Prostate gland (tissue), 2 donors: ENCODE measurements around the gene CASQ2. TPM values are rescaled to one million over a fixed set of nuclear protein-coding genes. Genes with fewer than 3 reads are reported as not detected.

Source experiments
- DNase-seq: peaks from one replicate; pipeline ENCODE4 v3.0.0-alpha.2; 2019; ENCODE audit warnings: low spot score
- H3K27ac ChIP-seq, 2 donors: fragments of 200-600 bp; sonication (generic); 2 replicates each; pipeline ENCODE4 v1.5.1; 2017 to 2019
- H3K27me3 ChIP-seq: fragments of 200-600 bp; sonication (generic); replicated peaks from 2 replicates; pipeline ENCODE4 v1.5.1; 2019; ENCODE audit not compliant: insufficient read depth
- H3K36me3 ChIP-seq, 2 donors: fragments of 200-600 bp; sonication (generic); 1 replicate in 1 of 2; 2 replicates in 1 of 2; pipeline versions ENCODE4 v1.5.1 to v1.8.1; 2017 to 2019
- H3K4me1 ChIP-seq: fragments of 200-600 bp; sonication (generic); replicated peaks from 2 replicates; pipeline ENCODE4 v1.5.1; 2019
- H3K4me3 ChIP-seq, 2 donors: fragments of 200-600 bp; sonication (generic); 2 replicates each; pipeline ENCODE4 v1.5.1; 2017 to 2019
- H3K9me3 ChIP-seq: fragments of 200-600 bp; sonication (generic); 2 replicates; pipeline ENCODE4 v1.5.1; 2017
- CTCF ChIP-seq, 4 experiments: fragments of 200-600 bp in 2 of 4; fragments of 450-650 bp in 2 of 4; sonication (generic) in 2 of 4; IDR thresholded peaks; 1 replicate in 3 of 4; 2 replicates in 1 of 4; pipeline ENCODE4 v1.5.1; 2016 to 2019; ENCODE audit warnings: antibody characterized with exemption in 4 of 4, mild to moderate bottlenecking in 2 of 4, moderate library complexity in 2 of 4
- POLR2A ChIP-seq: fragments of 450-650 bp; IDR thresholded peaks from one replicate; pipeline ENCODE4 v1.6.1; 2016; ENCODE audit warnings: antibody characterized with exemption, mild to moderate bottlenecking
- POLR2AphosphoS5 ChIP-seq: sonication (generic); formaldehyde crosslinking; IDR thresholded peaks from one replicate; pipeline ENCODE4 v1.6.1; 2017; ENCODE audit warnings: antibody characterized with exemption
- WGBS: methylation state at CpG from one replicate; pipeline ENCODE4 v1.1.5; 2018; 5-methylcytosine and 5-hydroxymethylcytosine counted together
- intact Hi-C: fragments of 100-400 bp; cut with DNase I; formaldehyde crosslinking; loops from one replicate; pipeline ENCODE4 v1.14.2; 2022
- total RNA-seq, 2 donors: library from RNA; depleted of rRNA; stranded (reverse); fragments of >200 nt; gene quantifications; one replicate each; pipeline ENCODE4 v1.1.0, GENCODE V29; 2016

The CASQ2 gene
- total RNA-seq, 2 donors from 2014 or later, result 6.4 to 6.6 TPM

- H3K4me1 ChIP-seq, result peaks cover 3% of the 10 kb centered on the region
- TF ChIP-seq CTCF (IDR thresholded peaks at IDR 0.05), result peak; percentile 21 to 76 (median 36)
- no peak for TF ChIP-seq POLR2A
- intact Hi-C loops, result loop anchor here (5.0 kb wide), 1 partner anchor 100 kb away; no protein-coding TSS in a partner anchor
- H3K4me3 ChIP-seq, result no peak overlapping the region
- H3K27ac ChIP-seq, result no peak overlapping the region
- no peaks in the 10 kb centered on the region for H3K9me3 ChIP-seq
- H3K36me3 ChIP-seq, result no peaks in the 10 kb centered on the region
- 49% methylated on average over 8 of the region's 8 CpGs for WGBS
- H3K27me3 ChIP-seq, result no peaks in the 10 kb centered on the region
- no peak for DNase-seq
Observed at GRCh38 chr1:115706587-115707425, 61.7 kb downstream of the CASQ2 start.

- 83% methylated on average over 9 of the region's 9 CpGs for WGBS
- Histone ChIP-seq H3K4me1 (peaks cover 1% of the 10 kb centered on the region), H3K27me3 (no peaks in the 10 kb centered on the region), H3K9me3 (no peaks in the 10 kb centered on the region), H3K27ac (no peak overlapping the region), H3K4me3 (no peak overlapping the region), H3K36me3 (no peaks in the 10 kb centered on the region)
- TF ChIP-seq POLR2AphosphoS5 (no peak), POLR2A (no peak), CTCF (IDR thresholded peaks at IDR 0.05) (no peak)
- intact Hi-C loops, result loop anchor here (5.0 kb wide), 1 partner anchor 99 kb away; no protein-coding TSS in a partner anchor
- DNase-seq, result no peak
Observed at GRCh38 chr1:115705963-115706362, 62.6 kb downstream of the CASQ2 start.

- Histone ChIP-seq H3K4me1 (no peaks in the 10 kb centered on the region), H3K27me3 (no peaks in the 10 kb centered on the region), H3K27ac (no peak overlapping the region), H3K36me3 (no peaks in the 10 kb centered on the region), H3K4me3 (no peak overlapping the region), H3K9me3 (no peaks in the 10 kb centered on the region)
- WGBS, result 77% methylated on average over 12 of the region's 12 CpGs
- no peak for DNase-seq
- TF ChIP-seq POLR2AphosphoS5, result no peak
- TF ChIP-seq CTCF (IDR thresholded peaks at IDR 0.05), result no peak
- no peak for TF ChIP-seq POLR2A
- intact Hi-C loops, result loop anchor here (5.0 kb wide), 1 partner anchor 98 kb away; no protein-coding TSS in a partner anchor
Observed at GRCh38 chr1:115705085-115705951, 63.2 kb downstream of the CASQ2 start.

- Histone ChIP-seq H3K4me3 (no peak overlapping the region), H3K9me3 (no peaks in the 10 kb centered on the region), H3K4me1 (no peaks in the 10 kb centered on the region), H3K27me3 (no peaks in the 10 kb centered on the region), H3K36me3 (no peaks in the 10 kb centered on the region), H3K27ac (no peak overlapping the region)
- 81% methylated on average over 3 of the region's 3 CpGs for WGBS
- intact Hi-C loops, result no loop called here
- DNase-seq, result no peak
- TF ChIP-seq POLR2AphosphoS5 (no peak), CTCF (IDR thresholded peaks at IDR 0.05) (no peak), POLR2A (no peak)
Observed at GRCh38 chr1:115702959-115703358, 65.6 kb downstream of the CASQ2 start.
